GM18502 (cell line): ENCODE measurements around the gene ZMYND10.
"Not testable (repeated sequence)": the region's sequence is repeated elsewhere in the genome, so short reads cannot be mapped to it uniquely, and the experiment has no call there.

ENCODE experiments used
- ATAC-seq: cut with Tn5 transposase; IDR thresholded peaks from one replicate; pipeline ENCODE4 v1.9.1; 2021; ENCODE audit warnings: mild to moderate bottlenecking; ENCODE audit not compliant: unreplicated experiment, poor library complexity

ZMYND10 gene

GRCh38 chr3:50314816-50315215 is 30.7 kb downstream of the ZMYND10 start:
- no peak for ATAC-seq

DNA sequence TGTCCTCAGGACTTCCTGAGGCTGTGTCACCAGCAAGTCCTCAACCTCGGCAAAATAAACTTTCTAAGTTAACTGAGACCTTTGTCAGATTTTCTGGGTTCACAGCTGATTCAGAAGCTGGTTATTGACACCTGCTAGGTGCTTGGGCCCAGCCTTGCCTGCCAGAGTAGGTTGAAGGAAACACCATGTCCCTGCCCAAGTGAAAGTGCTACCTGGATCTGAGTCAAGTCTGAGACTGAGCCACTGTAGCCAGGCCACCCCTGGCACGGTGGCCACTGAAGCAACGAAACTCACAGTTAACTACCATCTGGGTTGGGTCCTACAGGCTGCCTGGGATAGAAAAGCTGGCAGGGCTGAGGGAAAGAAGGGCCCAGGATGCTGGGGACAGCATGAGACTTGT is 31.2 kb downstream of the ZMYND10 start:
- ATAC-seq: no peak

DNA sequence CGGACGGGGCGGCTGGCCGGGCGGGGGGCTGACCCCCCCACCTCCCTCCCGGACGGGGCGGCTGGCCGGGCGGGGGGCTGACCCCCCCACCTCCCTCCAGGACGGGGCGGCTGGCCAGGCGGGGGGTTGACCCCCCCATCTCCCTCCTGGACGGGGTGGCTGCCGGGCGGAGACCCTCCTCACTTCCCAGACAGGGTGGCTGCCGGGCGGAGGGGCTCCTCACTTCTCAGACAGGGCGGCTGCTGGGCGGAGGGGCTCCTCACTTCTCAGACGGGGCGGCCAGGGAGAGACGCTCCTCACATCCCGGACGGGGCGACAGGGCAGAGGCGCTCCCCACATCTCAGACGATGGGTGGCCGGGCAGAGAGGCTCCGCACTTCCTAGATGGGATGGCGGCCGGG is 33.5 kb downstream of the ZMYND10 start:
- ATAC-seq: not testable (repeated sequence)

DNA sequence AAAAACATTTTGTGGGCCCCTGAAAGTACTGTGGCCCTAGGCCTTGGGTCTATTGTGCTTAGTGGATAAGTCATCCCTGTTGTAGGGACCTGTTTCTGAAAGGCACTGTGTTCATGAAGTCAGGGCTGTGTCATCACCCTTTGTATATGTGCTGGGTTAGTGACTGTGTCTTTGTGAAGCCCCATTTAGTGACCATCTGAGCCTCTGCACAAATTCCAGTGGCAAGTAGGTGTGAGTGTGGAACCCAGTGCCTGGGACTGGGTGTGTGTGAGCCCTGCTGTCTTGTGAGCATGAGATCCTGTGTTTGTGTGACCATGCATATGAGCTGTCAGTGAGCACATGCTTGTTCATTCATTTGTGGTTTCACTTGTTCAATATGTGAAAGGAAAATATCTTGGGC is 40.9 kb downstream of the ZMYND10 start:
- ATAC-seq: no peak

DNA sequence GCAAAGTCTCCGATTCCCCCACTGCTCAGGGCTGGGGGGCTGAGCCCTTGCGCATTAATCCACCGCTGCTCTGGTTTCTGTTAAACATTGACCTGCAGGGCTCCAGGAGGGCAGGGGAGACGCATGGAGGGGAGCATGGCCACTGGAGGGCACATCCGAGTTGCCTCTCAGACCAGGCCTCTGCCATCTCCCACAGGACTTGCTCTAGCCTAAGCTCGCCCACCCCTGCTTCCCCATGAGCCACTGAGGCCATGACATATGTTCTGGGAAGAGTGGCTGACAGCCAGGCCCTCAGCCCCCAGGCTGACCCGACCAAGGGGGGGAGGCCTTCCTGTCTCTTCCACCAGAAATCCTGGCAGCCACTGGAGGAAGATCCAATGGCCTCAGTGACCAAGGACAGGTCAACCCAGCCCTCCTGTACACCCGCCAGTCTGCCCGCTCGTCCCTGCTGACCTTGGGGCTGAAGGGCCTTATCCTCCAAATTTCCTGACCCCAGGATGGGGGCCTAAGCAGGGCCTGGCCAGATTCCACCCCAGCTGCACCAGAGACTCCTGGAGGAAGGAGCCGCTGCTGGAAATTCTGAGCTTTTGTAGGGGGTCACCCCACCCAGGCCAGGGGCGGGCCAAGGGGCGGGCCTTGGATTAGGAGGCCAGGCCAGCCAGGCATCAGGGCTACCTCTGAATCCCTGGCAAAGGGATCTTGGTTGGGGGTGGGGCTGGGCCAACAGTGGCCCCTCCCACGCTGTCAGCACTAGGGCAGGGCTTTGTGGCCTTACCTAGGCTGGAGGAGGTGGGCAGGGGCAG is 42.3 kb downstream of the ZMYND10 start, which contains the start of gene HYAL1:
Gene HYAL1, minus strand, starts transcription at position 562 of the 803 bp plus-strand sequence. CDS start 618 bp downstream, outside the sequence.
- ATAC-seq: no peak

GRCh38 chr3:50302095-50303012 is 43.2 kb downstream of the ZMYND10 start:
- no peak for ATAC-seq

DNA sequence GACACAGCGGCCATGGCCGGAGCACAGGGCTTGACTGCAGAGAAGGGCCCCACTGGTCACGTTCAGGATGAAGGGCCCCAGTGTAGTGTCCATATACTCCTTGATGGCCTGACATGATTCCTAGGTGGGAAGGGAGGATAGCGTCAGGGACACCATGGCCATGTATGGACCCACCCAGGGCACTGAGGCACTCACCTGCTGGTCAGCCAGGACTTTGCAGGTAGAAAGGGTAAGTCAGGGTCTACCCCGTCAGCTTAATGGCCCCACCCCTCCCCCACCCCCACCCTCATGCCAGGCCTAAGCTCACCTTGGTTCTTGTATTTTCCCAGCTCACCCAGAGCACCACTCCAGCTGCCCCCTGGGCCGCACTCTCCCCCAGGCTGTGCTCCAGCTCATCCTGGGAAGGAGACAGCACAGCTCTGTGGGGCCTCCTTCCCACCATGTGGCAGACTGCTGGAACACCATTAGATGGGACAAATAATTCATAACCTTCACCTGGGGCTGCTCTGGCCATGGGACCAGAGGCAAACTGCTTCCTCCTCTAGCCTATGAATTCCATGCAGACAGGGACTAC is 44.8 kb downstream of the ZMYND10 start:
- no peak for ATAC-seq

GRCh38 chr3:50299929-50300680 is 45.4 kb downstream of the ZMYND10 start:
- no peak for ATAC-seq

DNA sequence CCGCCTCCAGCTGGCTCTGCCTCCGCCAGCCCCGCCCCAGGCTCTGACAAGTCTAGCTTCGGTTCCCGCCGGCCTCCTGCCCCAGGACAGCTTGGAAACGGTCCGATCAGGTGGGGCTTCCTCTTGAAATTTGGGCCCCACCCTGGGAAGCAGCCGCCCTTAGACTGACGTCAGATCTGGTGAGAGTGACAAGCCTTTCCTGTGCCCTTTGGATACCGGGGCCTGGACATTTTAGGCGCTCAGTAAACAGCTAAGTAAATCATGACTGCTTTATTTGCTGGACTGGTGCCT is 45.9 kb downstream of the ZMYND10 start:
- ATAC-seq: no peak

DNA sequence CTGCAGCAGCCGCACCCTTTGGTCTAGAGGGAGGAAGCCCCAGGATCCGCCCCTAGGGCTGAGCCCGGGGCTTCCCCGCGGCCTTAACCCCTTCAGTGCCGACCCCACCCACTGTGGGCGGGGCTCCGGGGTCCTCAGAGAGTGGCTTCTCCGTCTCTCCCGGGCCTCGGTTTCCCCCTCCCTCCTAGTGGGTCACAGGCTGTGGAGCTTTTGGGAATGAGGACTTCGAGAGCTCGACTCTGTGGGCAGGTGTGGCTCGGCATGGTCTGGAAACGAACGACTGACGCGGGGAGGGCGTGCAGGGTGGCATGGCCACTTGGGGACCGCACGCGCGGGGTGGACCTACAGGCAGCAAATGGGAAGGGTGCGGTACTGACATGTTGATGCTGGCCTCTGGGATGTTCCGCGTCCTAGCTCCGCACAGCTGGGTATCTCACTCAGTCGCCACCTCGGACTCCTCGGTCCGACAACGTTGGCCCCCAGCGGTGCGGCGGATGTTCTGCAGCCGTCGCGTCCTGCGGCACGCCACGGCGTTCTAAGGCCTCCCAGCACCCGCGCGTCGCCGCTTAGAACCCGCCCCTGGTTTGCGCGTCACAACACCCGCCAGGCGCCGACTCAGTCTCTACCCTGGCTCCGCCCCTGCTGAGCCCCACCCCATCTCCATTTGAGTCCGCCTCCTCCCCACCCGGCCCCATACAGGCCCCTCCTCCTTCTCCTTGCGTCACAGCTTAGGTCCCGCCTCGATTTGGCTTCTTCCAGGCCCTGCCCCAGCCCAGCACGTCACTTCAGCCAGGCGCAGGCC is 46.5 kb downstream of the ZMYND10 start, which contains the start of the genes HYAL3 and NAA80:
Gene HYAL3, minus strand, starts transcription at position 570 of the 802 bp plus-strand sequence. CDS start 3,803 bp downstream, outside the sequence.
Gene NAA80, minus strand, starts transcription at position 570 of the 802 bp plus-strand sequence. CDS start 1,942 bp downstream, outside the sequence.
- ATAC-seq: peak; percentile 82

GRCh38 chr3:50297896-50298725 is 47.4 kb downstream of the ZMYND10 start:
- no peak for ATAC-seq

GRCh38 chr3:50297384-50297775 is 48.2 kb downstream of the ZMYND10 start:
- ATAC-seq: no peak

- ATAC-seq: no peak
These were observed 48.7 kb downstream of the ZMYND10 start for GRCh38 chr3:50296721-50297383.

DNA sequence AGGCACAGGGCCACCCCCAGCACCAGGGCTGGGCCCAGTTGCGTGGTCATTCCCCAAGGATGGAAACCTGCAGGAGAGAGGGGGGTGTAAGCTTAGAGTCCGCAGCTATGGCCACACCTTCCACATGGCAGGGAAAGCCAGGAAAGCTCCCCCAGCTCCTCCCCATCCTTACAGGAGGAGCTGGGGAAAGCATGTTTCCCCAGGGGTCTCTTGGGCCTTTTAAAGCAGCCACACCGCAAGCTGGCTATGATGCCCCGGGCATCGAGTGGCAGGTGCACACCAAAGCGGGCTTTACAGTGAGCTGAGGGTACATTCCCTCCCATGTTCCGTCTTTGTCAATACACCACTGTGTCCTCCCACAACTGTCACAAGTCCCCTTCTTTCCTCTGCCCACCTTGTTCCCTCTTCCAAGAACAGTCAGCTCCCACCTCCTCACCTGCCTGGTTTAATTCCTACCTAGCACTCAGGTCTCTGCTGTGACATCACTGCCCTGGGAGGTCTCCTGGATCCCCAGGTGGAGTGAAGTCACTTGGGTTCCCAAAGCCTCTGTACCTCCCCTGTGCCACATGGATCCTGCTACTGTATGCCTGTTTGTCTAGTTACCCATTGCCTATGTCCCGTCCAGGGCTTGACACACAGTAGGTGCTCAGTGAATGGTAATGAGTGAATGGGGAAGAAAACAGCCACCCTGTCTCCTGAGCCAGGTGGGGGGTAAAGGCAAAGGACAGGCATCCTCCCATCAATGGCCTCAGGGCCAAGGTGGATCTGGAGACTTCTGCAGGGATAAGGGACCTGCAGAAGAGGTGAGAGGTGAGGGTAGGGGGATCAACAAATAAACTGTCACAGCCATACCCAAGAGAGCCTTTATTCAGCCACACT is 49.7 kb downstream of the ZMYND10 start:
- ATAC-seq: no peak

- ATAC-seq: no peak
These were observed 50.8 kb downstream of the ZMYND10 start for GRCh38 chr3:50294492-50295403.

- no peak for ATAC-seq
These were observed 51.4 kb downstream of the ZMYND10 start for GRCh38 chr3:50294089-50294488.
